ENCODE data around the gene C18orf32.
"Not testable (repeated sequence)": the region's sequence is repeated elsewhere in the genome, so short reads cannot be mapped to it uniquely, and the experiment has no call there.

Gene C18orf32

GRCh38 chr18:49467599-49467998 is 19.4 kb downstream of the C18orf32 start:
- DNase-seq (ENCODE audit: low spot score) = no peak

- DNase-seq (ENCODE audit: low spot score) = no peak
Measured at GRCh38 chr18:49467019-49467563, 19.9 kb downstream of the C18orf32 start.

DNA sequence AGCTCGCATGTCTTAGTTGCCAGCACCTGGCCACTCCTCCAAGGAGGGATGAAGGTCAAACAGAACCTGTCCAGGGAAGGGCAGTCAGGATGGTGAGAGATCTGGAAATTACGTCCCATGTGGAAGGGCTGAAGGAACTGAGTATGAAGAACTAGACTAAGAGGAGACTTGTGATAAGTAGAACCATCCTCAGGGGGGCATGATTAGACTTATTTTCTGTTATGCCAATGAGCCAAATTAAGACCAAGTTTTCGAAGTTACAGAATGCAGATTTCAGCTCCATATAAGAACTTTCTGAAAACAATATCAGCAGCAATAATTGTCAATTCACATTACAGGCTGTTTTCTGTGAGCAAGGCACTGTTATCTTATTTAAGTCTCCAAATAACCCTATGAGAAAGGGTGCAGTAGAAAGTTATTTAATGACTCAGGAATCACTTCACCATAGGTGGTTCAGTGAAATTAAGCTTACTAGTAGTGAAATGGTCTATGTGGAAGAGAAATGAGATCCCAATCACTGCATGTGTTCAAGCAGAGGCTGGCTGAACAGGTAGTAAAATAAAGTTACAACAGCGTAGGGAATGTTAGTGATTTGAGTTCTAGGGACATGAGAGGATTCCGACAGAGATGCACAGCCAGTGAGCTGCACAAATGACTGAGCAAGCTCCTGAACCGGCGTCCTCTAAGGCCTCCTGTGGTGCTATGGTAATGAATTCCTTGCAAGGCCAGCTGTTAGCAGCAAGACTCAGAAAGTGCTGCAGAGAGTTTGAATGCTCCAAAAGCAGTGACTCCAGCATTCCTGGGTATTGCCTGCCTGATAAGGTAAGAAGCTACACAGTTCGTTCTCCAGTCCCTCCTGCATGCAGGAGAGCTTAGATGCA is 22.1 kb downstream of the C18orf32 start:
- DNase-seq (ENCODE audit: low spot score) = peak; percentile 48

DNA sequence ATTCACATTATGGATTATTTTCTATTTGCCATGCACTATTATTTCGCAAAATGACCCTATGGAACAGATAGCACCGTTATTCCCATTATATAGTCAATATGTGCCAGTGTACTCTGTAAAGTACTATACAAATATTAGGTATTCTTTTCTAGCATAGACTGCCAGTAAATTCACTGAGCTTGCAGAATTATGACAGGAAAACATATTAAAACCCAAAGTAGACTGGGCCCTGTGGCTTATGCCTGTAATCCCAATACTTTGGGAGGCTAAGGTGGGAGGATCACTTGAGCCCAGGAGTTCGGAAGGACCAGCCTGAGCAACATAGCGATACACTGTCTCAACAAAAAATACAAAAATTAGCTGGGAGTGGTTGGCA is 25.4 kb downstream of the C18orf32 start:
- DNase-seq (ENCODE audit: low spot score) = no peak

GRCh38 chr18:49460976-49461601 is 25.9 kb downstream of the C18orf32 start:
- no peak for DNase-seq (ENCODE audit: low spot score)

GRCh38 chr18:49459404-49460171 is 27.4 kb downstream of the C18orf32 start:
- peak; percentile 61 for DNase-seq (ENCODE audit: low spot score)

- no peak for DNase-seq (ENCODE audit: low spot score)
Measured at GRCh38 chr18:49457616-49458015, 29.4 kb downstream of the C18orf32 start.

DNA sequence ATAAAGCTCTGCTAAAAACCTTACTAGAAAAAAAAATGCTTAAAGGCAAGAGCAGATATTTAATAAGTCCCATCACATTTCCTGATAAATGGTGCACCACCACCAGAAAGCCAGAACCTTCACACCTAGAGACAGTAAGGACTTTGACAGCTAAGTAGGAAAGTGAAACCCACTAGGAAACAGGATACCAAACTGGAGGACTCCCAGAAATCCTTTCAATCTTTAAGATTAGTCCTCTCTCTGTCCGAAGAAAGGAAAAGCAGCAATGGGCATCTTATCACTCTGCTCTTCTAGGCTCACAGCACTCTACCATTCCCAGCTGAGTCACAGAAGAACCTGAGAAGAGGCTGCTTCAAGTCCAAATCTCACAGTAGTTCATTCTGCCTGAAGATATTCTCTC is 30.2 kb downstream of the C18orf32 start:
- no peak for DNase-seq (ENCODE audit: low spot score)

- not testable (repeated sequence) for DNase-seq (ENCODE audit: low spot score)
Measured at GRCh38 chr18:49452534-49452933, 34.5 kb downstream of the C18orf32 start.

DNA sequence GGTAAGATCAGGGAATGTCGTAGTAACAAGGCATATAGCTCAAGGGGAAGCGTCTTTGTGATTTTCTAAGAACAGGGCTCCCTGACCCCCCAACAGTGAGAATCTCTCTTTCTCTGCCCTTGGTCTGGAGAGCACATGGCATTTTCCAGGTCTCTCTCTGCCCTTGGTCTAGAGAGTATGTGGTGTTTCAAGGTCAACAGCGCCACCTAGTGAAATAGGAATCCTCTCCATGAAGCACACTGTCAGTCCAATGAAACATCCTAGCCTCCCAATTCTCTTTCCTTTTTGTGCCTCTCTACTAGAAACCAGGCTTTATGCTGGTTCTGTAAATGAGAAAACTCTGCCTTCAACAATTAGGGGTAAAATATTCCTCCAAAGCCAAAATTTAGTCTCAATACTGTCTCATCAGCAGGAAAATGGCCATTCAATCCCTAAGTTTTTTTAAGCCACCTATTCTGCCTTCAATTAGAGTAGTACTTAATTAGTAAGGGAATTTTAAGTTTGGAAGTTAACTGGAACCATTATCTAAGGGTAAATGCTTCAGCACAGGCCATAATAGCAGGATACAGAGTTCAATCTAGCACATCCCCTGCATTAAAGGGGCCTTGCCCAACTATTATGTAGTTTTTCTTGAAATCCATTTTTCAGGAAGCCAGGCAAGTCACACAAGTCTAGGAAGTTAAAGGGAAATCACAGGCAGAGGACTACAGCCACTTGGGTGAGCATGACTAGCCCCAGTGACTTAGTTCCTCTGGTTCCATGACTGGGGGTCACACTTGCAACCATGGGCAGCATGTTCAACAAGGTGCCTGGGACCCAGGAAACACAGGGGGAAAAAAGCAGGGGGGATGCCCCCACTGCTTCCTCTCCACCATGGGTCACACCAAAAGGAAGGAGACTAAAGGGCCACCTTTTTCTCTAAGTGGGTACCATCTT is 39.0 kb downstream of the C18orf32 start:
- peak; percentile 81 for DNase-seq (ENCODE audit: low spot score)

GRCh38 chr18:49446481-49446880 is 40.6 kb downstream of the C18orf32 start:
- no peak for DNase-seq (ENCODE audit: low spot score)

- no peak for DNase-seq (ENCODE audit: low spot score)
Measured at GRCh38 chr18:49444581-49444980, 42.5 kb downstream of the C18orf32 start.

- no peak for DNase-seq (ENCODE audit: low spot score)
Measured at GRCh38 chr18:49443837-49444236, 43.2 kb downstream of the C18orf32 start.

DNA sequence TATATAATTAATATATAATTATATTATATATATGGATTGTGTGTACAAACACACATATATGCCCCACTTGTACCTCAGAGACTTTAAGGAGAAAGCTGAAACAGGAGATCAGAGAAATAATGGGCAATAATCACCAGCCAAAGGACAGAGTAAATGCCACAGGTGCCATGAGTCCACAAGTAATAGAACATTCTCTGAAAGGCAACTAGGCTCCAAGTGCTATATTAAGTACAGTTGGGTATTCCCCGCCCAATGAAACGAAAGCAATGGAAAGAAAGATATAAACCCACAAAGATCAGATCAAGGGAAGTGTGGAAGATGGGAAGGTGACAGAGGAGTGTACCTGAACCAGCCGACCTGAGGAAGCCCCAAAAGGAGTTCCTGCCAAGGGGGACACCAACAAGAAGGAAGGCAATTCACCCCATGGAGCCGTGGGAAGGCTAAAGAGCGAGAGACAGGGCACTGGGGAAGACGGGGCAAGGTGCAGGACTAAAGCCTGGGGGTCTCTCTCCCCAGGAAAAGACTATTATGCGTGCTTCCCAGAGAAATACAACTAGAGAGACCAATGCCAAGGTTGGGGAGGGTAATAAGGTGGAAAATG is 45.6 kb downstream of the C18orf32 start:
- DNase-seq (ENCODE audit: low spot score) = no peak

DNA sequence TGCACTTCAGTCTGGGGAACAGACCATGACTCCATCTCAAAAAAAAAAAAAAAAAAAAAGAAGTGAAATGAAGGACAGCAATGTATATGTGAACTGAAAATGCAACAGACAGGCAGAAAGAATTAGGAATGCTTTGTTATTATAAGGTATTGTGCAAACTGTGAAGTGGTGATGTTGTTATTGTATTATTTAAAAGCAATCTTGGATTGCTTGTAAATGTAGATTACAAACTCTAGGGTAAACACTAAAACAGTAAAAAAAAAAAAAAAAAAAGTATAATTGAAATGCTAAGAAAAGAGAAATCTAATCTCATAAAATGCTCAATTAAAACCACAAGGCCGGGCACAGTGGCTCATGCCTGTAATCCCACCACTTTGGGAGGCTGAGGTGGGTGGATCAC is 51.9 kb downstream of the C18orf32 start:
- no peak for DNase-seq (ENCODE audit: low spot score)

DNA sequence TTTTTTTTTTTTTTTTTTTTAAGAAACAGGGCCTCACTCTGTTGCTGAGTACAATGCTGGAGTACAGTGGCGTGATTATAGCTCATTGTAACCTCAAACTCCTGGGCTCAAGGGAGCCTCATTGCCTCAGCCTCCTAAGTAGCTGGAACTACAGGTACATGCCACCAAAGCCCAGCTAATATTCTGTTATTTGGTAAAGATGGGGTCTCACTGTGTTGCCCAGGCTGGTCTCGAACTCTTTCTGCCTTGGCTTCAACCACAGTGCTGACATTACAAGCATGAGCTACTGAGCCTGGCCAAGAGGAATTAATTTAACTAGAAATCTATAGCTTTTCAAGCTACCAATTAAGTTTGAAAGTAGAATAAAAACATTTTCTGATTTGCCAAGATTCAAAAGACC is 54.4 kb downstream of the C18orf32 start:
- no peak for DNase-seq (ENCODE audit: low spot score)

GRCh38 chr18:49431165-49431962 is 55.7 kb downstream of the C18orf32 start:
- no peak for DNase-seq (ENCODE audit: low spot score)
